Thyroid gland (tissue), 4 donors: ENCODE results near the gene KCNG2. TPM values are rescaled to one million over a fixed set of nuclear protein-coding genes. Genes with fewer than 3 reads are reported as not detected.

Experiments
- DNase-seq, 2 donors: peaks; one replicate each; pipeline ENCODE4 v3.0.0-alpha.2; 2019
- H3K27ac ChIP-seq, 3 donors: fragments of 200-600 bp; sonication (generic); 1 replicate in 2 of 3; 2 replicates in 1 of 3; pipeline ENCODE4 v1.5.1; 2016 to 2019; ENCODE audit warnings: mild to moderate bottlenecking in 1 of 3, moderate library complexity in 1 of 3
- H3K27me3 ChIP-seq: fragments of 200-600 bp; sonication (generic); one replicate; pipeline ENCODE4 v1.5.1; 2019
- H3K36me3 ChIP-seq, 2 donors: fragments of 200-600 bp; sonication (generic); one replicate each; pipeline ENCODE4 v1.5.1; 2016 to 2019
- H3K4me1 ChIP-seq, 2 donors: fragments of 200-600 bp; sonication (generic); one replicate each; pipeline ENCODE4 v1.5.1; 2017 to 2019
- H3K4me3 ChIP-seq, 3 donors: fragments of 200-600 bp; sonication (generic); replicated peaks in 1 of 3; 1 replicate in 2 of 3; 2 replicates in 1 of 3; pipeline ENCODE4 v1.5.1; 2016; ENCODE audit warnings: mild to moderate bottlenecking in 1 of 3
- H3K9me3 ChIP-seq: fragments of 200-600 bp; sonication (generic); one replicate; pipeline ENCODE4 v1.5.1; 2017
- CTCF ChIP-seq, 6 experiments: fragments of 200-600 bp in 3 of 6; fragments of 450-650 bp in 3 of 6; sonication (generic) in 3 of 6; IDR thresholded peaks; one replicate each; pipeline ENCODE4 v1.5.1; 2016 to 2019; ENCODE audit warnings: antibody characterized with exemption in 6 of 6, mild to moderate bottlenecking in 2 of 6, inconsistent platforms in 1 of 6, moderate library complexity in 1 of 6
- POLR2A ChIP-seq, 2 donors: fragments of 450-650 bp; IDR thresholded peaks; one replicate each; pipeline ENCODE4 v1.6.1; 2017; ENCODE audit warnings: antibody characterized with exemption in 2 of 2, mild to moderate bottlenecking in 2 of 2, moderate library complexity in 1 of 2
- WGBS, 2 donors: methylation state at CpG; one replicate each; pipeline ENCODE4 v1.1.5; 2017; 5-methylcytosine and 5-hydroxymethylcytosine counted together
- intact Hi-C: fragments of 100-400 bp; cut with DNase I; formaldehyde crosslinking; loops from one replicate; pipeline ENCODE4 v1.15.1; 2023
- total RNA-seq, 4 donors: library from RNA; depleted of rRNA; stranded (reverse); fragments of >200 nt; gene quantifications; one replicate each; pipeline ENCODE4 v1.2.3, GENCODE V29; 2016

The KCNG2 gene
- total RNA-seq, 4 donors from 2014 or later = 0.22 TPM; not detected in 3

GRCh38 chr18:79889569-79889968 lies 91.8 kb downstream of the KCNG2 start:
- no peaks in the 10 kb centered on the region for H3K9me3 ChIP-seq
- H3K27me3 ChIP-seq = no peaks in the 10 kb centered on the region
- 92 to 93% methylated on average over 14 of the region's 14 CpGs for WGBS, 2 donors
- DNase-seq = no peak
- no peaks in the 10 kb centered on the region for H3K4me1 ChIP-seq
- no peak overlapping the region for H3K4me3 ChIP-seq
- no peak overlapping the region for H3K27ac ChIP-seq
- intact Hi-C loops = no loop called here
- H3K36me3 ChIP-seq = no peaks in the 10 kb centered on the region
- TF ChIP-seq POLR2A (IDR thresholded peaks at IDR 0.05) = no peak
- TF ChIP-seq CTCF (IDR thresholded peaks at IDR 0.05) = no peak

GRCh38 chr18:79890674-79891073 lies 92.9 kb downstream of the KCNG2 start:
- TF ChIP-seq CTCF (IDR thresholded peaks at IDR 0.05) (no peak), POLR2A (IDR thresholded peaks at IDR 0.05) (no peak)
- 82 to 89% methylated on average over 5 of the region's 5 CpGs for WGBS, 2 donors
- no peaks in the 10 kb centered on the region for H3K27me3 ChIP-seq
- no peaks in the 10 kb centered on the region for H3K36me3 ChIP-seq
- no peaks in the 10 kb centered on the region for H3K9me3 ChIP-seq
- H3K4me3 ChIP-seq = no peak overlapping the region
- intact Hi-C loops = no loop called here
- no peak for DNase-seq
- no peaks in the 10 kb centered on the region for H3K4me1 ChIP-seq
- H3K27ac ChIP-seq = no peak overlapping the region

- WGBS, 2 donors = 67 to 85% methylated on average over 3 of the region's 3 CpGs
- no peak for DNase-seq
These were observed 99.0 kb downstream of the KCNG2 start for GRCh38 chr18:79896738-79897137.

GRCh38 chr18:79897940-79898625 lies 100.3 kb downstream of the KCNG2 start:
- TF ChIP-seq POLR2A (IDR thresholded peaks at IDR 0.05) (no peak), CTCF (IDR thresholded peaks at IDR 0.05) (no peak)
- DNase-seq = no peak
- intact Hi-C loops = no loop called here
- H3K36me3 ChIP-seq = peaks cover 8 to 9% of the 10 kb centered on the region in 2 donors
- no peaks in the 10 kb centered on the region for H3K9me3 ChIP-seq
- 97% methylated on average over 14 to 15 of the region's 15 CpGs for WGBS, 2 donors
- no peaks in the 10 kb centered on the region for H3K4me1 ChIP-seq
- H3K27ac ChIP-seq = no peak overlapping the region
- no peak overlapping the region for H3K4me3 ChIP-seq
- no peaks in the 10 kb centered on the region for H3K27me3 ChIP-seq

More at GRCh38 chr18:79896738-79897137, 99.0 kb downstream of the KCNG2 start:
- intact Hi-C loops = no loop called here
- no peaks in the 10 kb centered on the region for H3K9me3 ChIP-seq
- TF ChIP-seq POLR2A (IDR thresholded peaks at IDR 0.05) = no peak
- TF ChIP-seq CTCF (IDR thresholded peaks at IDR 0.05) = no peak
- H3K27ac ChIP-seq = no peak overlapping the region
- no peak overlapping the region for H3K4me3 ChIP-seq
- no peaks in the 10 kb centered on the region for H3K36me3 ChIP-seq
- H3K27me3 ChIP-seq = no peaks in the 10 kb centered on the region
- no peaks in the 10 kb centered on the region for H3K4me1 ChIP-seq

- Histone ChIP-seq H3K27me3 (no peaks in the 10 kb centered on the region), H3K9me3 (no peaks in the 10 kb centered on the region), H3K4me1 (no peaks in the 10 kb centered on the region), H3K4me3 (no peak overlapping the region), H3K36me3 (peaks cover 17 to 18% of the 10 kb centered on the region in 2 donors), H3K27ac (no peak overlapping the region)
- TF ChIP-seq POLR2A (IDR thresholded peaks at IDR 0.05) (no peak), CTCF (IDR thresholded peaks at IDR 0.05) (no peak)
- intact Hi-C loops = no loop called here
- no peak for DNase-seq
- WGBS, 2 donors = 71 to 83% methylated on average over 15 to 55 of the region's 70 CpGs
These were observed 101.3 kb downstream of the KCNG2 start for GRCh38 chr18:79898952-79899608.
